Activated naive CD8-positive, alpha-beta T cell treated with anti-CD3 and anti-CD28 coated beads for 36 hours (primary cell): ENCODE measurements around the gene INPP5A. TPM values are rescaled to one million over a fixed set of nuclear protein-coding genes. Genes with fewer than 3 reads are reported as not detected.
"Not testable (repeated sequence)": the region's sequence is repeated elsewhere in the genome, so short reads cannot be mapped to it uniquely, and the experiment has no call there.

Source experiments
- DNase-seq: peaks from one replicate; pipeline ENCODE4 v3.0.0; 2021
- H3K27ac Mint-ChIP-seq: one replicate; pipeline ENCODE4 v1.8.0; 2022; ENCODE audit warnings: mild to moderate bottlenecking, moderate library complexity, mixed read lengths
- H3K27me3 Mint-ChIP-seq: one replicate; pipeline ENCODE4 v1.8.0; 2022; ENCODE audit warnings: mild to moderate bottlenecking, mixed read lengths
- H3K36me3 Mint-ChIP-seq: one replicate; pipeline ENCODE4 v1.8.0; 2021; ENCODE audit warnings: mild to moderate bottlenecking, mixed read lengths
- H3K4me1 Mint-ChIP-seq: one replicate; pipeline ENCODE4 v1.8.0; 2021; ENCODE audit warnings: mixed read lengths
- H3K4me3 Mint-ChIP-seq: one replicate; pipeline ENCODE4 v1.8.0; 2022; ENCODE audit warnings: mild to moderate bottlenecking, moderate library complexity, mixed read lengths
- H3K9me3 Mint-ChIP-seq: one replicate; pipeline ENCODE4 v1.8.0; 2022; ENCODE audit warnings: mixed read lengths
- total RNA-seq, 2 experiments: library from RNA; stranded (reverse); gene quantifications; one replicate each; pipeline ENCODE4 v1.2.3, GENCODE V29; 2021

Gene INPP5A
- total RNA-seq, 2 experiments from 2014 or later = 6.1 to 7.4 TPM

DNA sequence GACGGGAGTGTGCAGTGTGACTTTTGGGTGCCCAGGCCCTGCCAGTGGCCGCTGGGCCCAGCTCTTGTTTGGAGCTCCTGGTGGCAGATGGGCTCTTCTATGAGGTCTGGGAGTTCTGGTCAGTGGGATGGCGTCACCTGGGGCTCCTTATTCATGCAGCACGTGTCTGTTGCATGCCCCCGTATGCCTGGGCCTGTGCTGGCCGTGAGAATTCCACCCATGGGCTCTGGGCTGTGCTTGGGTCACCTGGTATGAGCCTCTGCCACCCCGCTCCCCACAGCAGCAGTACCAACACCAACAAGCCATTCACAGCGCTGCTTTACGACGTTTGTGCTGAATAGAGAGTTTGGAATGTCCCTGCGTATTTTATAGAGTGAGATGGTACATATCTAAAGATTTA is 27.1 kb downstream of the INPP5A start:
- Mint-ChIP-seq H3K9me3 (no peaks in the 10 kb centered on the region), H3K4me3 (no peak overlapping the region), H3K27ac (no peak overlapping the region), H3K4me1 (peaks cover 22% of the 10 kb centered on the region), H3K36me3 (peaks cover 2% of the 10 kb centered on the region), H3K27me3 (no peaks in the 10 kb centered on the region)
- no peak for DNase-seq

DNA sequence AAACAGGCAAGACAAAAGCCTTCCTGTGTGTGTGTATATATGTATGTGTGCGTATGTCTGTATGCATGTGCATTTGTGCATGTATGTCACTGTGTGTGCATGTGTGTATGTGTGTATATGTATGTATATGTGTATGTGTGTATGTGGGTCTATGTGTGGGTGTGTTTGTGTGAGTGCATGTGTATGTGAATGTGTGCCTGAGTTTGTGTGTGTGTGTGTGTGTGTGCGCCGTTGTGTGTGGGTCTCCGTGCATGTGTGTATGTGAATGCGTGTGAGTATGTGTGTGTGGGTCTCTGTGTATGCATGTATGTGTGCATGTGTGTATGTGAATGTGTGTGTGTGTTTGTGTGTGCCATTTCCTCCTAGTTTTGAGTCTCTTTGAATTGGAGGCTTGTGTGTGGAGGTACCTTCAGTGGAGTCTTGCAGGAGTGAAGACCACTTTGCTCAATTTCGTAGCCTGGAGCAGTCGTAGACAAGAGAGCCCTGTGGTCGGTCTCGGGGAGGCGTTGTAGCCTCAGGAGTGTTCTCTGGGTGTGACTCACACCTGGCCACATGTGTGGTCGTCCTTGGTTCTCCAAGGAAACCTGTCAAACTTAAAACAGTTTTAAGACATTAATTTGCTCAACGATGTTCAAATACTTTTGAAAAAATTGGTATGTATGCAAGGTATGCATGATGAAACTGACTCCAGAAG is 28.1 kb downstream of the INPP5A start:
- H3K27me3 Mint-ChIP-seq = no peaks in the 10 kb centered on the region
- H3K36me3 Mint-ChIP-seq = peaks cover 2% of the 10 kb centered on the region
- no peak overlapping the region for H3K4me3 Mint-ChIP-seq
- no peak overlapping the region for H3K27ac Mint-ChIP-seq
- DNase-seq = no peak
- H3K9me3 Mint-ChIP-seq = no peaks in the 10 kb centered on the region
- H3K4me1 Mint-ChIP-seq = peaks cover 20% of the 10 kb centered on the region

DNA sequence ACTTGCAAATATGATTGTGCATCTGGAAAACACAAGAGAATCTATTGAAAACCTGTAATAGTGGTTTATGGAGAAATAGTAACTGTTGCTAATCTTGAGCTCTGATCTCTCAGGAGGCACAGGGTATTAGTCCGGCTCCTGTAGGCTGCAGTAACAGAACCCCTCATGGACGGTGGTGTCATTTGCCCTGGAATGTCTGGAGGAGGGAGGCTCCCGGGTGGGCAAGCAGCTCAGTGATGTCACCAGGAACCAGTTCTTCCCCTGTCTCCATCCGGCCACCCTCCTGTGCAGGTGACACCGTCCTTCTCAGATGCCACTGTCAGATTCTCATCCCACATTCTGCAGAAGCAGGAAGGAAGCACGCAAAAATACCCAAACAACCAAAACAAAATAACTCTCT is 29.3 kb downstream of the INPP5A start:
- Mint-ChIP-seq H3K36me3 (no peaks in the 10 kb centered on the region), H3K27ac (no peak overlapping the region), H3K9me3 (no peaks in the 10 kb centered on the region), H3K27me3 (no peaks in the 10 kb centered on the region), H3K4me1 (peaks cover 15% of the 10 kb centered on the region), H3K4me3 (no peak overlapping the region)
- no peak for DNase-seq

DNA sequence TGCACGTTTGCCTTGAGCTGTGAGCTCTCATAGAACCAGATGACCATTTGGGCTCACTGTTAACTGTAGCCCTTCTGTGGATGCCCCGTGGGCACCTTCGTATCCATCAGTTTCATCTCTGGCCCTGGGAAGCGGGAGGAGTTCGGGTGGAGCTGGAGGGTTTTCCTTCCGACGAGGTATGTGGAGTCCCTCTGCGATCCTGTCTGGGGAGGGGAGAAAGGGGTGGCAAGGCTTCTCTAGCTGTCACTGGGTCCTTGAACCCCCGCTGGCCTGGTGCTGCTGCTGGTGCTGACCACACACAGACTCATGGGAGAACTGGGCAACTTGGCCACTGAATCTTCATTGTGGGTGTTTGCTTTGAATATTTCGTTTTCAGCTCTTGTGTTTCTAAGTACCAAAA is 32.7 kb downstream of the INPP5A start:
- Mint-ChIP-seq H3K27ac (no peak overlapping the region), H3K36me3 (no peaks in the 10 kb centered on the region), H3K27me3 (no peaks in the 10 kb centered on the region), H3K9me3 (no peaks in the 10 kb centered on the region), H3K4me3 (no peak overlapping the region), H3K4me1 (peaks cover 15% of the 10 kb centered on the region)
- DNase-seq = no peak

DNA sequence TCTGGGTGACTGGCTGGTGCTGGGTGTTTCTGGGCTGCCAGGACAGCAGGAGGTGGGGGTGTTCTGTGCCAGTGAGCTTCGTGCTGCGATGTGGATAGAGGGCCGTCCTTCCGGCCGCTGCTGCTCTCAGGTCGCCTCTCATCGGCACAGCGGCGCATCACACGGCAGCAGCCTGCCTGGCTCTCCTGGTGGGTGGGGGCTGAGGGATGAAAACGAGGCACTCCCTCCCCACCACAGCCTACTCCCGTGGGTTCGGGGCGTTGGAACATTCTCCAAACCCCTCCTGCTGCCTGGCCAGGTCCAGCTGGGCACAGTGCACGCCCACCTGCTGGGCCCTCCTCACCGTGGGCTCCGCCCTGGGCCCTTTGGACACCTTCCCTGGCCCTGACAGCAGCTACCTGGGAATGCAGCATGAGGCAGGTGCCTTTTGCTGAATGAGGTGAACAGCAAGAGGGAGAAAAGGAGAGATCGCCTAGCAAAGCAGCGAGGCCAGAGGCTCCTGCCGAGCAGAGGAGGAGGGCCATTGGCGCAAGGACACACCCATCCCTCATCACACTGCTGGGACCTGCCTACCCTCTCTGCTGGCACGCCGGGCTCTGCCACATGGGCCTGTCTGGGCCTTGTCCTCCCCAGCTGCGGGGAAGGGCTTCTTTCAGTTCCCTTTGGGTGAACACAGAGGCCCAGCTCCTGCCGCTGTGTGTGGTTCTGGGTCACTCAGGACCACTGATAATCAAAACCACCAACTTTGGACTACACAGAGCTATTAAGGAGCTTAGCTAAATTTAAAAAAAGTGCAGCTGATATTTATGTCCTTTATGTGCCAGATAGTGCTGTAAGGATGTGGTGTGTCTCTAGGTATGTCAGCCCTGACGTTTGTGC is 33.4 kb downstream of the INPP5A start:
- H3K9me3 Mint-ChIP-seq = no peaks in the 10 kb centered on the region
- H3K27me3 Mint-ChIP-seq = no peaks in the 10 kb centered on the region
- no peak overlapping the region for H3K4me3 Mint-ChIP-seq
- no peaks in the 10 kb centered on the region for H3K36me3 Mint-ChIP-seq
- DNase-seq = no peak
- peaks cover 18% of the 10 kb centered on the region for H3K4me1 Mint-ChIP-seq
- peak overlapping the region; percentile 78 for H3K27ac Mint-ChIP-seq

DNA sequence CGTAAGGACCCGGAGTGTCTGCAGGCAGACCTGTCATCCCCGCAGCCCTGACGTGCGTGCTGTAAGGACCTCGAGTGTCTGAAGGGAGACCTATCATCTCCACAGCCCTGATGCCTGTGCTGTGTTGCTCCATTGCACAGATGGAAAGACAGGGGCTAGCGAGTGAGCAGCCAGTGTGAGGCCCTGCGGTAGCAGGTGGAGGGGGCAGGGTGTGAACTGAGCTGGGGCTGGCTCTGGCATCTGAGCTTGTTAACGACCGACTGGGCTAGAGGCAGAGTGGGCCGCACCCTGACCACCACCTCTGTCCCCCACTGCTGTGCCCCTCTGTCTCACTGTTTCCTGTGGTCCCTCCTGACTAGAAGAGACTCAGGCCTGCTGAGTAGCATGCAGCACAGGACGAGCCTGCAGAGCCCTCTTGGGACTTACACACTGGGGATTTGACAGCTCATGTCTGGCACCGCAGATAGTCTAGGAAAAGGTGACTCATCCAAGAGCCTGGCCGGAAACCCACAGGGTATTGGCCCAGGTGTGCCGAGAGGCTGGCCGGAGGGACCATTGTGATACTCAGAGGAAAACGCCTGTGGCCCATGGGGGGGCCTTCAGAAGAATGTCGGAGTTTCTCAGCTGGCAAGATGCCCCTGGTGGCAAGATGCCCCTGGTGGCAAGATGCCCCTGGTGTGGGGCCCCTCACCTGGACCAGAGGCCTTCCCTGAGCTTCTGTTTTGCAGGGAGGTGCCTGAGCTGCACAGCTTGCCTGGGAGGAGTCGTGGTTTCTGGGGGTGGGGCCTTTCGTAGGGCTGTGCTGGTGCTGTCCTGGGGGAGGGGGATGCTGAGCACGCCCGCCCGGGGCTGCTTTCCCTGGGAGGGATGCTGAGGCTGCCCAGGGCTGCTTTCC is 34.3 kb downstream of the INPP5A start:
- Mint-ChIP-seq H3K4me3 (peak overlapping the region; percentile 20), H3K27ac (peak overlapping the region; percentile 78), H3K27me3 (no peaks in the 10 kb centered on the region)

DNA sequence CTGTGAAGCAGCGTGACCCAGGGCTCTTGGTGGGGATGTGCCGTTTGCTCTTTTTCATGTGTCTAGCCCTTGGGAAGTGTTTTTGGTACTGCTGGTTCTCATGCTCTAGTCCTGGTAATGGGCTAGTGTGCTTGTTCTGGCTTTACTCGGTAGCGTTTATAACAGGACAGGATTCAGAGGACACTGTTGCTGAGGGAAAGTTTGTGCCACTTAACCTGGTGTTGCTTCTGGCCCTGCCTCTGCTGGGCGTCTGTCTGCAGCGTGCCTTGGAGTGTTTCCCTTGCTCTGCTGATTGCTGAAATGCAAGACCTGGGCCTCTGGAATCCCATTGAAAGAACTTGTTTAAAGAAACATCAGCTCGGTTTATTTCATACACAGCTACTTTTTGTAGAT is 35.0 kb downstream of the INPP5A start:
- Mint-ChIP-seq H3K27ac (no peak overlapping the region), H3K27me3 (no peaks in the 10 kb centered on the region)
- DNase-seq = no peak

More for the DNA sequence above, 34.3 kb downstream of the INPP5A start:
- peaks cover 23% of the 10 kb centered on the region for H3K4me1 Mint-ChIP-seq
- H3K9me3 Mint-ChIP-seq = no peaks in the 10 kb centered on the region
- H3K36me3 Mint-ChIP-seq = no peaks in the 10 kb centered on the region
- DNase-seq = peak; percentile 84

DNA sequence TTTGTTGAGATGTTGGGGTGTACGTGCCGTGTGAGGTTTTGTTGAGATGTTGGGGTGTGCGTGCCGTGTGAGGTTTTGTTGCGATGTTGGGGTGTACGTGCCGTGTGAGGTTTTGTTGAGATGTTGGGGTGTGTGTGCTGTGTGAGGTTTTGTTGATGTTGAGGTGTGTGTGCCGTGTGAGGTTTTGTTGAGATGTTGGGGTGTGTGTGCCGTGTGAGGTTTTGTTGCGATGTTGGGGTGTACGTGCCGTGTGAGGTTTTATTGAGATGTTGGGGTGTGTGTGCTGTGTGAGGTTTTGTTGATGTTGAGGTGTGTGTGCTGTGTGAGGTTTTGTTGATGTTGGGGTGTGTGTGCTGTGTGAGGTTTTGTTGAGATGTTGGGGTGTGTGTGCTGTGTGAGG is 35.4 kb downstream of the INPP5A start:
- H3K9me3 Mint-ChIP-seq = not testable (repeated sequence)
- peaks cover 25% of the 10 kb centered on the region for H3K4me1 Mint-ChIP-seq

More for the DNA sequence above, 35.0 kb downstream of the INPP5A start:
- no peak overlapping the region for H3K4me3 Mint-ChIP-seq
- H3K4me1 Mint-ChIP-seq = peaks cover 25% of the 10 kb centered on the region
- H3K36me3 Mint-ChIP-seq = no peaks in the 10 kb centered on the region
- no peaks in the 10 kb centered on the region for H3K9me3 Mint-ChIP-seq

DNA sequence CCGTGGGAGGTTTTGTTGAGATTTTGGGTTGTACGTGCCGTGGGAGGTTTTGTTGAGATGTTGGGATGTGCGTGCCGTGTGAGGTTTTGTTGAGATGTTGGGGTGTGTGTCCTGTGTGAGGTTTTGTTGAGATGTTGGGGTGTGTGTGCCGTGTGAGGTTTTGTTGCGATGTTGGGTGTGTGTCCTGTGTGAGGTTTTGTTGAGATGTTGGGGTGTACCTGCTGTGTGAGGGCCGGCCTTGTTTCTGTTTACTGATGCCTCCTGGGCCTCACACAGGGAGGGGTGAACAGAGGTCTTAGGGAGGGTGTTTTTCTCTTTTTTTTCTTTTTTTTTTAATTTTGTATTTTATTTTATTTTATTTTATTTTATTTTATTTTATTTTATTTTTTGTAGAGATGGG is 36.7 kb downstream of the INPP5A start:
- H3K27me3 Mint-ChIP-seq = no peaks in the 10 kb centered on the region
- H3K9me3 Mint-ChIP-seq = no peaks in the 10 kb centered on the region
- H3K27ac Mint-ChIP-seq = no peak overlapping the region
- H3K4me1 Mint-ChIP-seq = peaks cover 30% of the 10 kb centered on the region
- DNase-seq = no peak
- H3K36me3 Mint-ChIP-seq = no peaks in the 10 kb centered on the region
- H3K4me3 Mint-ChIP-seq = no peak overlapping the region

More for the DNA sequence above, 35.4 kb downstream of the INPP5A start:
- H3K4me3 Mint-ChIP-seq, H3K36me3 Mint-ChIP-seq, H3K27ac Mint-ChIP-seq, DNase-seq, H3K27me3 Mint-ChIP-seq: not testable (repeated sequence)

DNA sequence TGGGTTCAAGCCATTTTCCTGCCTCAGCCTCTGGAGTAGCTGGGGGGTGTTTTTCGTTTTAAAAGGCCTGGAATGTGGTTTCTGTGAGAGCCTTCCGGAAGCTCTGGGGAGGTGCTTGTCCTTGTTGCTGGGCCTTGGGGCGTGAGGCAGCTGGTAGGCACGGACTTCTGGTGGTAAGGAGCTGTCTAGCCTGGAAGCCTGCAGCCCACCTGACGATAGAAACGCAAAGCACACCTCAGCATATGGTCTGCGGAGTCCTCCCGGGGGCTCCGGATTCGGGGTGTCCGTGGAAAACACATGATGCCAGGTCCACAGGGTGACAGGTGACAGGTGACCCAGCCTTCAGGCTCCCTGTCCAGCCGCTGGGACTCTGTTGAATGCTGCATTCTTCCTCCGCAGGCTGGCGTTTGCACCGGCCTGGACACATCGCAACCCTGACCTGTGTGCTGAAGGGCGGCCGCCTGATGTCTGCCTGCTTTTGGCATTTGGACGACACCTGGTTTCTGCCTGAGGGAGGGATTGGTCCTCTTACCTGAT is 37.3 kb downstream of the INPP5A start:
- Mint-ChIP-seq H3K9me3 (no peaks in the 10 kb centered on the region), H3K4me3 (no peak overlapping the region), H3K27ac (no peak overlapping the region), H3K27me3 (no peaks in the 10 kb centered on the region), H3K36me3 (no peaks in the 10 kb centered on the region), H3K4me1 (peaks cover 32% of the 10 kb centered on the region)
- DNase-seq = no peak

DNA sequence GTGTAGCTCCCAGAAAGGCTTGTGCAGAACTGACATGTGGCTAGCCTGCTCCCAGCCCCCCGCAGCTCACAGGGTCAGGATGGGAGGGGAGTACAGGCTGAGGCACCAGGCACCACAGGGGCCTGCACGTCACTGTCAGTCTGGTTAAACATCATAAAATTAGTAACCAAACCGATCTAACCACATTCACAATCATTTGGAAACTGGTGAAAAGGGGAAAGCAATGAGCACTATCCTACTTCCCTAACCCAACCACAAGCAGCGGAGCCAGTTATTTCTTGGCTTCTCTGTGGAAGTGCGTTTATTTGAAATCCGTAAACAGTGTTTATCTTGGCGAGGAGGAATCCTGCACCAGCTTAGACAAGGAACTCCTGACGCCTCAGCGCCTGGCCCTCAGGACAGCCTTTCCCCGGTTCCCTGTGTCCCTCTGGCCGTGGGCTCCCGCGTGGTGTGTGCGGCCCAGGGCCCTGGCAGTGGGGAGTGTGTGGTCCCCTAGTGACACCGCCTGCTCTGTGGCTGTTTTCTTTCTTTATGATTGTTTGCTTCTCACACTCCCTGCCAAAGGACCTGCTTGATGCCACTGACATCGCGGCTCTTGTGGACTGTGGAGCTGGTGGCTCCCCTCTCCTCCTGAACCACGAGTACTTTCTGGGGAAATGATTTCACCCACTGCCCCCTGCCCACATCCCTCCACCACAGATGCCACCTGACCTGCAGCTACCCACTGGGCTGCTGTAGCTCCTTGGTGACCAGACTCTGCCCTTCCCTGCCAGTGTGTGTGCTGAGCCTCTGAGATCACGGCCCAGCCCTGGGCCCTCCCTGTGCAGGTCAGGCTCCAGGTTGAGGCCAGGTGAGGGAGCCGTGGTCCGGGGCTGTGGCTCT is 38.0 kb downstream of the INPP5A start:
- Mint-ChIP-seq H3K4me3 (no peak overlapping the region), H3K9me3 (no peaks in the 10 kb centered on the region), H3K36me3 (peaks cover 4% of the 10 kb centered on the region), H3K27ac (no peak overlapping the region), H3K27me3 (no peaks in the 10 kb centered on the region), H3K4me1 (peaks cover 30% of the 10 kb centered on the region)
- peak; percentile 66 for DNase-seq

DNA sequence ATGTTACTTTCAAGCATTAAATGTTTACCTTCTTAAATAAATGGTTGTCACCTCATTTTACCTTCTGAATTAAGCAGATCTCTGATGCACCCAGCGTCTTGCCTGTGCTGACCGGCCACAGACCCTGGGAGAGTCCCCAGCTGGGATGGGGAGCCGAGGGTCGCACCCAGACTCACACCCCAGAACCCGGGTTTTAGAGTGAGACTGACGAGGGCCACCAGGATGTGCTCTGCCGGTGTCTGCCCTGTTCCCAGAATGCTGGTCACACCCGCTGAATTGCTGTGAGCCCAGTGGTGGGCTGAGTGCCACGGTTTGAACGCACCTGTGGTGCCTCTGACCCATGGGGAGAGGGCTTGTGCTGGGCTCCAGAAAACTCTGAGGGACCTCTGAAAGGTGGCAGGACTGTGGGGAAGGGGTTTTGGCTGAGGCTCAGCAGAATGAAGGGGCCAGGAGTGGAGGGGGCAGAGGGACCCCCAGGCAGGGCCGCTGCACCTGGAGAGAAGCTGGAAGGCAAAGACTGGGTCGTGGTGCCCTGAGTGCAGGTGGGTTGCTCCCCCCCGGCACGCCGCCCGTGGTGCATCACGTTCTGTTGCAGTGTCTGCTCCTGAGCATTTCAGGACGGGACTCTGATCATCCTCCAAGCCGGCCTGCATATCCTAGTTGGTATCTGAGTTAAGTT is 39.2 kb downstream of the INPP5A start:
- Mint-ChIP-seq H3K27ac (no peak overlapping the region), H3K36me3 (peaks cover 12% of the 10 kb centered on the region), H3K4me1 (peaks cover 28% of the 10 kb centered on the region), H3K4me3 (no peak overlapping the region), H3K9me3 (peaks cover 2% of the 10 kb centered on the region), H3K27me3 (no peaks in the 10 kb centered on the region)
- DNase-seq = no peak

DNA sequence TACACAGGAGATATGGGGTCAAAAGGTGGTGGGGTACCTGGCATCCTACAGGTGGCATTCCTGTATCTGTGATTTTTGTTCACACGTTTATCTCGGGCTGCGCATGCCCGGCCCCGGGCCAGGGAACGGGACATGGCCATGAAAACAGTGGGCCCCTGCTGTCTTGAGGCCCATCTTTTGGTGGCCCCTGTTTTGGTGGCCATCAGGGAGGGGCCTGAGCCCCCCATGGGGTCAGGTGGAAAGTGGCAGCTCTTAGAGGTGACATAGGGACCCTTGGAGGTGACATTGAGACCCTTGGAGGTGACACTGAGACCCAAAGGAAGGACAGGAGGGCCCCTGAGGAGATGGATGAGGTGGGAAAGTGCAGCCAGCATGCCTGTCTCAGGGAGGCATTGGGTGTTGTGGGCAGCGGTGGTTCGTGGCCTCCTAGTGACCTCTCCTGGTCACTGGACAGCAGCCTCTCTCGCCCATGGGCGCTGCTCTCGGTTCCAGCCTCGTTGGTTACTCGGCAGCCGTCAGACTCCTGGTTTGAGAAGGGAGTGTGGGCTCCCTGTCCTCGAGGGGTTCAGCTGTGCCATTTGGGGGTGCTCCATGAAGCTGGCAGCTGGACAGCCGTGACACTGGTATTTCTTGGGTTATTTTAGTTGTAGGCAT is 39.9 kb downstream of the INPP5A start:
- Mint-ChIP-seq H3K4me3 (no peak overlapping the region), H3K36me3 (peaks cover 12% of the 10 kb centered on the region), H3K9me3 (peaks cover 2% of the 10 kb centered on the region), H3K27me3 (no peaks in the 10 kb centered on the region), H3K4me1 (peaks cover 28% of the 10 kb centered on the region), H3K27ac (no peak overlapping the region)
- no peak for DNase-seq
